Adrenal gland (tissue), 5 donors: ENCODE results near the gene NRDC.

Experiments
- CTCF ChIP-seq, 6 experiments: fragments of 450-650 bp in 4 of 6; fragments of 200-600 bp in 2 of 6; sonication (generic) in 1 of 6; IDR thresholded peaks; 1 replicate in 5 of 6; 2 replicates in 1 of 6; pipeline versions ENCODE4 v1.5.1 to v1.8.0; 2016 to 2021; ENCODE audit warnings: antibody characterized with exemption in 6 of 6, mild to moderate bottlenecking in 2 of 6, moderate library complexity in 1 of 6
- POLR2A ChIP-seq, 2 donors: fragments of 450-650 bp; IDR thresholded peaks; one replicate each; pipeline ENCODE4 v1.6.1; 2017; ENCODE audit warnings: antibody characterized with exemption in 2 of 2, mild to moderate bottlenecking in 2 of 2, moderate library complexity in 1 of 2
- donor health status: DM: no; HTN: no; CAD: no.

GRCh38 chr1:51799372-51799771 lies 79.2 kb downstream of the NRDC start:
- TF ChIP-seq CTCF (IDR thresholded peaks at IDR 0.05) (no peak), POLR2A (IDR thresholded peaks at IDR 0.05) (no peak)
